Posterior vena cava (tissue), 2 donors: Measurements from ENCODE around the gene SULT1B1. TPM values are rescaled to one million over a fixed set of nuclear protein-coding genes. Genes with fewer than 3 reads are reported as not detected.
A peak's percentile ranks its signal among the peaks of the same experiment; 100 is the strongest.

Source experiments
- DNase-seq: peaks from one replicate; pipeline ENCODE4 v3.0.0-alpha.2; 2020; ENCODE audit warnings: low spot score
- intact Hi-C, 2 donors: fragments of 100-400 bp; cut with DNase I; formaldehyde crosslinking; loops; one replicate each; pipeline versions ENCODE4 v1.14.1 to v1.14.2; 2022 to 2023
- total RNA-seq, 2 donors: library from RNA; stranded (reverse); fragmentation: NEBNext Ultra II Directional; extraction: Animal tissue kit (Norgen Biotek cat#: 25700); gene quantifications; one replicate each; pipeline ENCODE4 v1.2.1, GENCODE V29; 2021
- donor health status: DM: yes; HTN: yes; CAD: no.
- donor health status: DM: yes; HTN: yes; CAD: no.

SULT1B1 gene
- total RNA-seq, 2 donors from 2014 or later = 2.2 to 7.5 TPM

DNA sequence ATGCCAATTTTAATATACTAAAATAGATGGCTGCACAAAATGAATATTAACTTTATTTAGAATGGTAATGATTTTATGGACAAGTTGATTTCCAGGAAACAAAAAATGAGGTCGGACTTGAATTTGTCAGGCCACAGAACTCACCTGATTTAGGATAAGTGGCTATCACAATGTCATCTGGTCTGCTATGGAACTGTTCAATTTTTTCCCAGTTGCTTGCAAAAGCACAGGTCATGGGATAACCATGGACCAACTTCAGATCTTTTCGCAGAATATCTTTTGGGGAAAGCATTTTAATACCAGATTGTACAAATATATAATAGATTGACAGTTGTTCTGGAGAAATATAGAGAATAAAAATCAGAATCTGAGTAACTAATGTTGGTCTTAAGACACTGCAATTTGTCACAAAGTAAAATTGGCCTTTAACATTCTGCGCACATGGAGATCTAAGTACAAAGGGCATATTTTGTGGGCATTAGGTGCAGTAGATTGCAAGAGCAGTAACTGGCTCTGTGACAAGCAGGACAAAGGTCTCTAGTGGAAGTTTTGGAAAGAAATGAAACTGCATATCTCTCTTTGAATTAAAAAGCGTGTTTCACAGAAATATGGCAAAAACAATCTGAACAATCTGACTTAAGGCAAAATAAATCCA, 5.4 kb downstream of the SULT1B1 start:
- DNase-seq = no peak
- intact Hi-C loops = loop anchor here in 1 of 2 donors (2.0 kb wide), 1 partner anchor 60 kb away; no protein-coding TSS in a partner anchor

- intact Hi-C loops = loop anchor here in 1 of 2 donors (2.0 kb wide), 1 partner anchor 61 kb away; no protein-coding TSS in a partner anchor
Measured at GRCh38 chr4:69753686-69754085, 6.7 kb downstream of the SULT1B1 start.

GRCh38 chr4:69750346-69750745, 10.1 kb downstream of the SULT1B1 start:
- DNase-seq = no peak
- intact Hi-C loops = no loop called here

More at GRCh38 chr4:69753686-69754085, 6.7 kb downstream of the SULT1B1 start:
- no peak for DNase-seq

DNA sequence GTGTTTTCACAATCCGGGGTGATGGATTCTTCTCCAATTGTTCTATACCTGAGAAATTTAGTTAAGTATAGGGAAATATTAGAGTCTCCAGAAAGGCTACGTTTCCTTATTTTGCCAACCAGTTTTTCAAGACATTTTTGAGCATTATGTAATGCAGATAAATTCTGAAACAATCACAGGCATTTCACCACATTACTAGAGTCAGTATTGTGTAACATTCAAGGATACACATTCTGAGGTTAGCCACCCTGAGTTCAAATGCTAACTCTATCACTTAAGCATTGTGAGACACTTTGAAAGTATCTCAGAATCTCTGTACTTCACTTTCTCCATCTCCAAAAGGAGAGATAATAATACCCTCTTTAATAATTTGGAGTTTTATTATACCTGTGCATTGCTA, 10.6 kb downstream of the SULT1B1 start:
- no peak for DNase-seq
- intact Hi-C loops = no loop called here

DNA sequence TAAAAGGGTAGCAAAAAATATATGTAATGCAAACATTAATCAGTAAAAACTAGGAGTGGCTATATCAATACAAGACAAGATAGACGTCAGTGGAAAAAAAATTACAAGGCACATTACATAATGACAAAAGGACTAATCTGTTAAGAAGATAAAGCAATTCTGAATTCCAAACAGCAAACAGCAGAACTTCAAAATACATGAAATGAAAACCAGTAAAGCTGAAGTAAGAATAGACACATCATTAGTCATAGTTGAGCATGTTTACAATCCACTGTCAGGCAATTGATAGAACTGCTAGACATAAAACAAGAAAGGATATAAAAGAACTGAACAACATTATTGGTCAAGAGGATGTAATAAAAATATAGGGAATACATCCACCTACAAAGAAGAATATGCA, 12.2 kb downstream of the SULT1B1 start:
- DNase-seq = no peak
- intact Hi-C loops = no loop called here

DNA sequence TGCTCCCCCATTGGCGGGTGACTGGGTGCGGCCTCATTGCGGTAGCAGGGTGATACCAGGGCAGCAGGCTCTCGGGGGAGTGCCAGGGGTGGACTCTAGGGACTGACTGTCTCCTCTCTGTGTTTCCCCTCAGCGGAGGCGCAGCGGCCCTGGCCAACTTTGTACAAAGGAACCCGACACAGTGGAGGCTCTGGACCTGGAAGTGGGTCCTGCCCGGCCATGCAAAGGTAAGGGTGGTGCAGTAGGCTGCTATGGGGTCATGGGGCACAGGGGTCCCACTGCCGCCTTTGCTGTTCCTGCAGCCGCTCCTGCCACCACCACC, 16.3 kb downstream of the SULT1B1 start:
- peak; percentile 80 for DNase-seq
- intact Hi-C loops = loop anchor here in 1 of 2 donors (2.0 kb wide), 1 partner anchor 37 kb away; no protein-coding TSS in a partner anchor

DNA sequence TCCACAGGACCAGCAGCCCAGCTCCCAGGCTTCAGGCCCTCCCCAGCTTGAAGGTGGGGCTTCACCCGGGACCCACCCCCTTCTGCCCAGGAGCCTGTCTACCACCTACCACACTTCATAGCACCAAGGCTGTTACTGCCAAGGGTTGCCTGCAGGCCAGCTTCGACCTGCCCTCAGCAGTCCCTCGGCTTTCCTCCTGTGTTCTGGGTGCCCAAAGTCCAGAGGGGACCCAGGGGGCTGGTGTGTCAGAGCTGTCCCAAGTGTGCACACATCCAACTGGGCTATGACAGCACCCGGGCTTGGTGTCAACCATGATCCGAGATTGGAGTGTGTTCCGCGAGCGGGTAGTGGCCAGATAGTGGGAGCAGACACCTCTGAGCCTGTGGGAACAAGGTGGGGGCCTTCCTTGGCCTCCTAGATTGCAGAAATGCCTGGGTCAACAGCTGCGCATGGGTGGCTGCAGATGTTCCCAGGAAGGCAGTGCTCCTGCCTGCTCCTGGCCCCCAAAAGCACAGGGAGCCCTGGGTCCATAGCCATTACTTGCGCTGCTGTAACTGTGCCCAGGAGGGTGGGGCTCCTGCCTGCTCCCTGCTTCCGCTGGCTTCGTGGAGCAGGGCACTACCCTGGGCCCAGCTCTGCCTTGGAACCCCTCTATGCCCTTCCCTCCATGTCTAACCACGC, 16.8 kb downstream of the SULT1B1 start:
- peak; percentile 71 for DNase-seq
- intact Hi-C loops = loop anchor here in 1 of 2 donors (2.0 kb wide), 1 partner anchor 37 kb away; no protein-coding TSS in a partner anchor

DNA sequence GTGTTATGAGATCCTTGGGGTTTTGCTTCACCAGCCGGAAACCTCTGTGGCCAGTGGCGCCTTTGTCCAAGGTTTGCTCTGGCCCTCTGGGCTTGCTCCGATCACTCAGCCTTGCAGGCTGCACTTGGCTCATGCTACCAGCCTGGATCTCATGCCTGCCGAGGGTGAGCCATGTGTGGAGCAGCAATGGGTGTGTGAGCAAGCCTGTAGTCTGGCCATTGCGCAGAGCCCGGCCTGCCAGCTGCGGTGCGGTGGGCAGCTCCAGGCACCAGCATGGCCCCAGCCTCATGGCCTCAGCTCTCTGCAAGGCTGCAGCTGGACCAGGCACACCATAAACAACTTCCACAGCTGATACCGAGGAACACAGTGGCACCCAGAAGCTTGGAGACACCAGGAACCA, 17.8 kb downstream of the SULT1B1 start:
- peak; percentile 69 for DNase-seq
- intact Hi-C loops = no loop called here

- DNase-seq = no peak
- intact Hi-C loops = no loop called here
Measured at GRCh38 chr4:69738872-69739271, 21.5 kb downstream of the SULT1B1 start.

- intact Hi-C loops = no loop called here
- DNase-seq = no peak
Measured at GRCh38 chr4:69735119-69735518, 25.3 kb downstream of the SULT1B1 start.

DNA sequence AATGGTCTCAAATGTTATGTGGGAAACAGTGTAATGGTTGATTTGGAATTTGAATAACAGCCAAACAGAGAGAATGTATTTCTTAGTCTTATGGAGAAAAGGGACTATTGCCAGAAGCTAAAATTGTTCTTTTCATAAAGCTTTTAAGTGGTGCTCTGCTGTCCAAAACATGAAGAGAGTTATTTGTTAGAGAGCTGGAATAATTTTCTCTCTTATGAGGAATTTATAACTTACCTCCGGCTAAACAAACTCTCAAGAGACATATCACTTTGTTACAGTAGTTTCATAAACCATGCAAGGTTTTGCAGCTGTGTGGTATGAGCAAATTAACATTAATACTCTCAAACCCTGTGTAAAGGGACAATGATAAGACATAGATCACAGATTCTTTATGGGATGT, 28.6 kb downstream of the SULT1B1 start:
- intact Hi-C loops = no loop called here
- no peak for DNase-seq

DNA sequence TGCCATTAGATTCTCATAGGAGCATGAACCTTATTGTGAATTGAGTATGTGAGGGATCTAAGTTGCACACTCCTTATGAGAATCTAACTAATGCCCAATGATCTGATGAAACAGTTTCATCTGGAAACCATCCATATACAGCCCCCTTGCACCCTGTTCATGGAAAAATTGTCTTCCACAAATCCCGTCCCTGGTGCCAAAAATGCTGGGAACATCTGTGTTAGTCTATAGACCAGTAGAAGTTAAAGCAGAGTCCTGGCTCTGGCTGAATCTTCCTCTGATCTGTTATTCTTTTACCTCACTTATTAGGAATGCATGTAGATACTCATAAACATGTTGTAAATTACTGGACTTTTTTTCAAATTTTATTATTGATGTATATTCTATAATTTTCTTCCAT, 29.2 kb downstream of the SULT1B1 start:
- intact Hi-C loops = no loop called here
- no peak for DNase-seq

DNA sequence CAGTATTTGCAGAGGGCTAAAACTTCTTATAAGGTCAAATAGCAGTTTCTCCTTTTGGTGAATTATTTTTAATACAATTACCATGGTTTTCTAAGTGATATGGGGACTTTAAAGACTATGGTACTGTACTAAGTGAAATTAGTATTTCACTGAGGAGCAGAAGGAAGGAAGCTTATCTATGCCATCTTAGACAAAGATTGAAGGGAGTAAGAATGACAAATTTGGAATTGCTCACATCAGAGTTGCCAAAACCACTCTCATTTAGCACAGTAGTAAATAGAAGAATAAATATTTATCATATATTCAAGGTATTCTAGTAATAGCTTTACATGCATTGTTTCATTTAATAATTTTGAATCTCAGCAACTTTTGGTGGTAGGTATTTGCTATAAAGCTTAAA, 30.4 kb downstream of the SULT1B1 start:
- no peak for DNase-seq

DNA sequence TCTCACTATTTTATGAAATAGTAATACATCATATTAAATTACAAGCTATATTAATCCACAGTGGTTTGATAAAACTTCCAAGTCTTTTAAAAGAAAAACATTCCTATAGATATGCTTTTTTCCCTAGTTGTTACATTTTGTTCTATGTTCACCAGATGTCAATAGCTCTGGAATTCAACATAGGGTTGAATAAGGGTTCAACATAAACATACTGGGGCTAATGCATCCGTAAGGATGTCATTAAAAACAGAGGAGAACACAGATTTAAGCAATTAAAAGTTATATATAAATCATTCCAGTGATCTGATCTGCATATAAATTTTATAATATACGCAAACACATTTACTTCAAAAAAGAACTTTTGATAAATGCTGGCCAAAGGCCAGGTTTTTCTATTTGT, 32.5 kb downstream of the SULT1B1 start:
- intact Hi-C loops = no loop called here
- no peak for DNase-seq

More for the DNA sequence above, 30.4 kb downstream of the SULT1B1 start:
- intact Hi-C loops = no loop called here

GRCh38 chr4:69727426-69727825, 33.0 kb downstream of the SULT1B1 start:
- intact Hi-C loops = no loop called here
- DNase-seq = no peak

DNA sequence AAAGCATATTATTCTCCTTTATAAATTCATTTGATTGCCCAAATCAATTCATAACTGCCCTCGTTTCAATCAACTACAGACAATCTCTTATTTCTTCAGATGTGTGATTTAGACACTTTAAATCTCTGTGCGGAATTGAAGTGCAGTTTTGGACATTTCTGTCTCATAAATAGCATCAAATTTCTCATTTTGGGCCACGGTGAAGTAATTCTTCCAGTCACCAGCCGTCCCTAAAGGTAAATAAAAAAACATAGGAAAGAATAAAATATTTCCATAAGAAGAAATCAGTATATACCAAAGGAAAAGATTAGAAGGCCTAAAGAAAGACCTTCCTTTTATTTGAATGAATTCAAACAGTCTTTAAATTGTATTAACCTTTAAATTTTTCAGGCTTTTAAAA, 33.4 kb downstream of the SULT1B1 start:
- no peak for DNase-seq
- intact Hi-C loops = no loop called here

GRCh38 chr4:69718396-69719271, 41.8 kb downstream of the SULT1B1 start:
- intact Hi-C loops = no loop called here
- DNase-seq = no peak

DNA sequence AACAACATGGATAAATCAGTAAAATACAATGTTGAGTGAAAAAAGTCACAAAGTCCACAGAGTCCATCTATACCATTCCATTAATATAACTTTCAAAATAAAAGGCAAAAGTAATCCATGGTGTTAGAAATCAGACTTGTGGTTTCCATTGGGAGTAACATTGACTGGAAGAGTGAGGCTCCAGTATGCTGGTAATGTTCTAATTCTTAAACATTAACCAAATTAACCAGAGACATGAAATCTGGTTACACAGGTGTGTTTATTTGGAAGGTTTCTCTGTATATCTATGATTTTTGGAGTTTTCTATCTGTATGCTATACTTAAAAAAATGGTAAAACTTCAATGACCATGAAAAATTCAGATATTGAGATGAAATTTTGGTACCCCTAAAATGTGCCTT, 42.6 kb downstream of the SULT1B1 start:
- intact Hi-C loops = no loop called here
- DNase-seq = no peak

- intact Hi-C loops = no loop called here
- DNase-seq = no peak
Measured at GRCh38 chr4:69716654-69717053, 43.8 kb downstream of the SULT1B1 start.

GRCh38 chr4:69714086-69714485, 46.3 kb downstream of the SULT1B1 start:
- no peak for DNase-seq
- intact Hi-C loops = no loop called here
